ENCODE measurements around the gene CREB5. TPM values are rescaled to one million over a fixed set of nuclear protein-coding genes. Genes with fewer than 3 reads are reported as not detected.

CREB5 gene
- total RNA-seq, 1 experiment from 2014 or later, result 5.2 TPM

DNA sequence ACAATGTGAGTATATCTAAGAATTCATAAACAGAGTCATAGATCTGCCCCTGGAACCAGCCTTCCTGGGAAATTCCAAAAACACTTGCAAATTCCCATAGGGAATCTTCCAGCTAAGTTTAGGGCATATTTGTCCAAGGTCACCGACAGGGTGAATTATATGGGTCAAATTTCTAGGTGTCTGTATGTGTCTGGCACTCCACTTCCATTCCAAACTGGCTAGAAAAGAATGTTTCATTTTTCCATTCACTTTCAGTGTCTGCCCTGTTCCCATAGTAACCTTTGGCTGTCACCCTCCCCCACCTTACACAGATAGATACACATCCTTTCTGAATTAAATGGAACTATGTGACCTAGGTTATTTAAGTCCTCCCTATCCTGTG, 230.9 kb downstream of the CREB5 start:
- Histone ChIP-seq H3K9me2 (replicated peaks; ENCODE audit: low read length) (0 out of 2 replicates have a peak, but pooled peaks cover 4% of the 10 kb centered on the region), H3K27ac (ENCODE audit: low read length) (no peak overlapping the region), H4K20me1 (ENCODE audit: low read length) (no peaks in the 10 kb centered on the region), H3K4me1 (ENCODE audit: insufficient read depth, low read length) (peaks cover 17% of the 10 kb centered on the region), H2AFZ (ENCODE audit: low read length) (no peak overlapping the region), H3F3A (ENCODE audit: low read length, unreplicated experiment) (no peaks in the 10 kb centered on the region), H3K36me3 (ENCODE audit: low read depth, low read length) (no peaks in the 10 kb centered on the region), H3K4me2 (ENCODE audit: low read length) (no peak overlapping the region), H3K4me3 (ENCODE audit: low read length) (no peak overlapping the region), H3K79me2 (ENCODE audit: low read length) (no peaks in the 10 kb centered on the region), H3K9ac (ENCODE audit: low read length) (no peak overlapping the region), H3K9me3 (ENCODE audit: low read length) (no peaks in the 10 kb centered on the region), H3K27me3 (ENCODE audit: low read length) (no peaks in the 10 kb centered on the region)
- intact Hi-C loops (cut with micrococcal nuclease), result loop anchor here (2.0 kb wide), 1 partner anchor 82 kb away; no protein-coding TSS in a partner anchor
- CTCF ChIA-PET, result interaction anchor here (0.5 to 0.9 kb wide), 3 partner anchors 28 to 214 kb away, joined by 3 read pairs; no protein-coding TSS in a partner anchor
- TF ChIP-seq, protein P1, sequence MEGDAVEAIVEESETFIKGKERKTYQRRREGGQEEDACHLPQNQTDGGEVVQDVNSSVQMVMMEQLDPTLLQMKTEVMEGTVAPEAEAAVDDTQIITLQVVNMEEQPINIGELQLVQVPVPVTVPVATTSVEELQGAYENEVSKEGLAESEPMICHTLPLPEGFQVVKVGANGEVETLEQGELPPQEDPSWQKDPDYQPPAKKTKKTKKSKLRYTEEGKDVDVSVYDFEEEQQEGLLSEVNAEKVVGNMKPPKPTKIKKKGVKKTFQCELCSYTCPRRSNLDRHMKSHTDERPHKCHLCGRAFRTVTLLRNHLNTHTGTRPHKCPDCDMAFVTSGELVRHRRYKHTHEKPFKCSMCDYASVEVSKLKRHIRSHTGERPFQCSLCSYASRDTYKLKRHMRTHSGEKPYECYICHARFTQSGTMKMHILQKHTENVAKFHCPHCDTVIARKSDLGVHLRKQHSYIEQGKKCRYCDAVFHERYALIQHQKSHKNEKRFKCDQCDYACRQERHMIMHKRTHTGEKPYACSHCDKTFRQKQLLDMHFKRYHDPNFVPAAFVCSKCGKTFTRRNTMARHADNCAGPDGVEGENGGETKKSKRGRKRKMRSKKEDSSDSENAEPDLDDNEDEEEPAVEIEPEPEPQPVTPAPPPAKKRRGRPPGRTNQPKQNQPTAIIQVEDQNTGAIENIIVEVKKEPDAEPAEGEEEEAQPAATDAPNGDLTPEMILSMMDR (conservative IDR thresholded peaks at IDR 0.05; ENCODE audit: low read depth, low read length), result no peak
- TF ChIP-seq EZH2 (IDR thresholded peaks at IDR 0.05; ENCODE audit: low read length, unreplicated experiment), result no peak
- TF ChIP-seq EZH2phosphoT487 (IDR thresholded peaks at IDR 0.05; ENCODE audit: borderline replicate concordance, low read length), result no peak
- BruUV-seq (replicated peaks), result no TSS peak
- DNase-seq, result no peak
- POLR2A ChIA-PET (ENCODE audit: unreplicated experiment), result no interaction called here
- ATAC-seq, result no peak

GRCh38 chr7:28643584-28644340, 231.4 kb downstream of the CREB5 start:
- H3K4me3 ChIP-seq (ENCODE audit: low read length), result no peak overlapping the region
- H3K4me2 ChIP-seq (ENCODE audit: low read length), result no peak overlapping the region
- no peaks in the 10 kb centered on the region for H3K36me3 ChIP-seq (ENCODE audit: low read depth, low read length)
- DNase-seq (no peak), ATAC-seq (no peak)
- no peak overlapping the region for H3K27ac ChIP-seq (ENCODE audit: low read length)
- no peaks in the 10 kb centered on the region for H3K27me3 ChIP-seq (ENCODE audit: low read length)
- H3K79me2 ChIP-seq (ENCODE audit: low read length), result no peaks in the 10 kb centered on the region
- H3K9me3 ChIP-seq (ENCODE audit: low read length), result no peaks in the 10 kb centered on the region
- no peaks in the 10 kb centered on the region for H4K20me1 ChIP-seq (ENCODE audit: low read length)
- intact Hi-C loops (cut with micrococcal nuclease), result loop anchor here (2.0 kb wide), 1 partner anchor 81 kb away; no protein-coding TSS in a partner anchor
- ChIA-PET POLR2A (ENCODE audit: unreplicated experiment) (no interaction called here), CTCF (no interaction called here)
- TF ChIP-seq, protein P1 (conservative IDR thresholded peaks at IDR 0.05; ENCODE audit: low read depth, low read length), result no peak
- TF ChIP-seq EZH2 (IDR thresholded peaks at IDR 0.05; ENCODE audit: low read length, unreplicated experiment) (no peak), EZH2phosphoT487 (IDR thresholded peaks at IDR 0.05; ENCODE audit: borderline replicate concordance, low read length) (no peak)
- H3F3A ChIP-seq (ENCODE audit: low read length, unreplicated experiment), result no peaks in the 10 kb centered on the region
- no peak overlapping the region for H3K9ac ChIP-seq (ENCODE audit: low read length)
- H3K9me2 ChIP-seq (replicated peaks; ENCODE audit: low read length), result 0 out of 2 replicates have a peak, but pooled peaks cover 4% of the 10 kb centered on the region
- no peak overlapping the region for H2AFZ ChIP-seq (ENCODE audit: low read length)
- peaks cover 15% of the 10 kb centered on the region for H3K4me1 ChIP-seq (ENCODE audit: insufficient read depth, low read length)
- no TSS peak for BruUV-seq (replicated peaks)

DNA sequence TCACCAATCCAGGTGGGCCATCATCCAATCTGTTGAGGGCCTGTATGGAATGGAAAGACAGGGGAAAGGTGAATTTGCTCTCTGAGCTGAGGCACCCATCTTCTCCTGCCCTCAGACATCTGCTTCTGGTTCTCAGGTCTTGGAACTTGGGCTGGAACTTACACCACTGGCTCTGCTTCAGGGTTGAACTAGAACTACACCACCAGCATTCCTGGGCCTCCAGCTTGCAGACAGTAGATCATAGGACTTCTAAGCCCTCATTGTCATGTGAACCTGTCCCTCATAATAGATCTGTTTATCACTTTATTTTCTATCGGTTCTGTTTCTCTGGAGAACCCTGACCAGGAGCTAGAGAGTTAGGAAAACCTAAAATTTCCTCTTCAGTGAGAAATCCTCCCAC, 233.5 kb downstream of the CREB5 start:
- intact Hi-C loops (cut with micrococcal nuclease), result no loop called here
- Histone ChIP-seq H3K4me3 (ENCODE audit: low read length) (no peak overlapping the region), H2AFZ (ENCODE audit: low read length) (no peak overlapping the region), H3K27ac (ENCODE audit: low read length) (no peak overlapping the region), H4K20me1 (ENCODE audit: low read length) (no peaks in the 10 kb centered on the region), H3K36me3 (ENCODE audit: low read depth, low read length) (no peaks in the 10 kb centered on the region), H3K9me2 (replicated peaks; ENCODE audit: low read length) (no peaks in the 10 kb centered on the region), H3K9ac (ENCODE audit: low read length) (no peak overlapping the region), H3K27me3 (ENCODE audit: low read length) (no peaks in the 10 kb centered on the region), H3K9me3 (ENCODE audit: low read length) (no peaks in the 10 kb centered on the region), H3K4me1 (ENCODE audit: insufficient read depth, low read length) (peaks cover 11% of the 10 kb centered on the region), H3F3A (ENCODE audit: low read length, unreplicated experiment) (no peaks in the 10 kb centered on the region), H3K79me2 (ENCODE audit: low read length) (no peaks in the 10 kb centered on the region), H3K4me2 (ENCODE audit: low read length) (no peak overlapping the region)
- ChIA-PET CTCF (no interaction called here), POLR2A (ENCODE audit: unreplicated experiment) (no interaction called here)
- TF ChIP-seq EZH2 (IDR thresholded peaks at IDR 0.05; ENCODE audit: low read length, unreplicated experiment) (no peak), EZH2phosphoT487 (IDR thresholded peaks at IDR 0.05; ENCODE audit: borderline replicate concordance, low read length) (no peak)
- BruUV-seq (replicated peaks), result no TSS peak
- no peak for DNase-seq
- no peak for ATAC-seq

Measured in PC-3 (cell line).